Neutrophil (primary cell): ENCODE data around the gene MYO3B.

ENCODE experiments used
- H3K27ac ChIP-seq: fragments of 200-600 bp; sonication (generic); 2 replicates; pipeline ENCODE4 v1.5.1; 2016; ENCODE audit warnings: mild to moderate bottlenecking, moderate library complexity
- H3K27me3 ChIP-seq: fragments of 200-600 bp; sonication (generic); 2 replicates; pipeline ENCODE4 v1.6.0; 2016; ENCODE audit warnings: mild to moderate bottlenecking
- H3K36me3 ChIP-seq: fragments of 200-600 bp; sonication (generic); 2 replicates; pipeline ENCODE4 v1.5.1; 2017
- H3K4me1 ChIP-seq, 2 experiments: fragments of 200-600 bp in 1 of 2; sonication (generic) in 1 of 2; 1 replicate in 1 of 2; 2 replicates in 1 of 2; pipeline versions ENCODE4 v1.5.1 to v1.6.1; 2013 to 2016; ENCODE audit warnings: low read depth in 1 of 2, low read length in 1 of 2, mild to moderate bottlenecking in 1 of 2, moderate library complexity in 1 of 2; ENCODE audit not compliant: control insufficient read depth in 1 of 2, insufficient read depth in 1 of 2
- H3K4me3 ChIP-seq, 2 experiments: fragments of 200-600 bp in 1 of 2; sonication (generic) in 1 of 2; 1 replicate in 1 of 2; 2 replicates in 1 of 2; pipeline ENCODE4 v1.5.1; 2013 to 2016; ENCODE audit warnings: low read depth in 1 of 2, low read length in 1 of 2, mild to moderate bottlenecking in 1 of 2, moderate library complexity in 1 of 2
- H3K9me3 ChIP-seq: fragments of 200-600 bp; sonication (generic); 2 replicates; pipeline ENCODE4 v1.5.1; 2016
- TF ChIP-seq, protein P1 (sequence below): fragments of 200-600 bp; sonication (generic); IDR thresholded peaks from 2 replicates; pipeline ENCODE4 v1.5.1; 2016; ENCODE audit warnings: antibody characterized with exemption

MYO3B gene

DNA sequence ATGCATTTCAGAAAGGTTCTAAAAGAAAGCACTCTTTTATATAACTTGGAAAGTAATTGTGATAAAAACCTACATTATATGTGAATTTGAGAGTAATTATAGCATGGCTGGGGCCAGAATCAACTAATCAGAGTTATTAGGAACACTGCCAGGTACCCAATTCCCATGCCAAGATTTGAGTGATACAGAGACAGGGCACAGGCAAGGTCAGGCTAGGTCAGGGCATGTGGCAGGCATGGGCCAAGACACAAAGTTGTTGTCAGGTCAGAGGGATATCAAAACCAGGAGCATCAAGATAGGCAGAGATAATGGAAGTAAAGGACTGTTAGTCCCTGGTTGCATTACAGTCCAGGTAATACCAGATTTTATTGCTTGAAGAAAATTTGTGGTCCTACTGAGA, 87.4 kb downstream of the MYO3B start:
- Histone ChIP-seq H3K4me1 (no peaks in the 10 kb centered on the region), H3K27ac (no peak overlapping the region), H3K4me3 (no peak overlapping the region), H3K27me3 (peaks cover 11% of the 10 kb centered on the region), H3K9me3 (no peaks in the 10 kb centered on the region), H3K36me3 (no peaks in the 10 kb centered on the region)
- TF ChIP-seq, protein P1, sequence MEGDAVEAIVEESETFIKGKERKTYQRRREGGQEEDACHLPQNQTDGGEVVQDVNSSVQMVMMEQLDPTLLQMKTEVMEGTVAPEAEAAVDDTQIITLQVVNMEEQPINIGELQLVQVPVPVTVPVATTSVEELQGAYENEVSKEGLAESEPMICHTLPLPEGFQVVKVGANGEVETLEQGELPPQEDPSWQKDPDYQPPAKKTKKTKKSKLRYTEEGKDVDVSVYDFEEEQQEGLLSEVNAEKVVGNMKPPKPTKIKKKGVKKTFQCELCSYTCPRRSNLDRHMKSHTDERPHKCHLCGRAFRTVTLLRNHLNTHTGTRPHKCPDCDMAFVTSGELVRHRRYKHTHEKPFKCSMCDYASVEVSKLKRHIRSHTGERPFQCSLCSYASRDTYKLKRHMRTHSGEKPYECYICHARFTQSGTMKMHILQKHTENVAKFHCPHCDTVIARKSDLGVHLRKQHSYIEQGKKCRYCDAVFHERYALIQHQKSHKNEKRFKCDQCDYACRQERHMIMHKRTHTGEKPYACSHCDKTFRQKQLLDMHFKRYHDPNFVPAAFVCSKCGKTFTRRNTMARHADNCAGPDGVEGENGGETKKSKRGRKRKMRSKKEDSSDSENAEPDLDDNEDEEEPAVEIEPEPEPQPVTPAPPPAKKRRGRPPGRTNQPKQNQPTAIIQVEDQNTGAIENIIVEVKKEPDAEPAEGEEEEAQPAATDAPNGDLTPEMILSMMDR = no peak

DNA sequence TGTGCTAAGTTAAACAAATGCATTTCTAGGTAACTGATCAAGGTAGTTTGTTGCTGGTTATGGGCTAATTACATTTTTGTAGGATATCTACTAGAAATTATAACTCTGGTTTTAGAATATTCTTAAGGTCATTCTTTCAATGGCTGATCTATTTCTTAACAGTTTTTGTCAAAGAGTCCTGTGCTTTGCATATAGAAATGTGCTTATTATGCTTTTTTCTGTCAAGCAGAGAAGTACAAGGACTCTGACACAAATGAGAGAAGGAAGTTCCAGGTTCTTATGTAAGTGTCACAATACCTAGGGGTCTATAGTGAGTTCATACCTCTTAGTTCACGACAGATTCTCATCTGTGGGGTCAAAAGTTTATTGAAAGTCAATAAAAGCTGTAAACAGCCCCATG, 88.4 kb downstream of the MYO3B start:
- no peak overlapping the region for H3K27ac ChIP-seq
- H3K4me1 ChIP-seq = no peaks in the 10 kb centered on the region
- TF ChIP-seq, protein P1 = no peak
- H3K4me3 ChIP-seq = no peak overlapping the region
- no peaks in the 10 kb centered on the region for H3K9me3 ChIP-seq
- peaks cover 11% of the 10 kb centered on the region for H3K27me3 ChIP-seq
- no peaks in the 10 kb centered on the region for H3K36me3 ChIP-seq

DNA sequence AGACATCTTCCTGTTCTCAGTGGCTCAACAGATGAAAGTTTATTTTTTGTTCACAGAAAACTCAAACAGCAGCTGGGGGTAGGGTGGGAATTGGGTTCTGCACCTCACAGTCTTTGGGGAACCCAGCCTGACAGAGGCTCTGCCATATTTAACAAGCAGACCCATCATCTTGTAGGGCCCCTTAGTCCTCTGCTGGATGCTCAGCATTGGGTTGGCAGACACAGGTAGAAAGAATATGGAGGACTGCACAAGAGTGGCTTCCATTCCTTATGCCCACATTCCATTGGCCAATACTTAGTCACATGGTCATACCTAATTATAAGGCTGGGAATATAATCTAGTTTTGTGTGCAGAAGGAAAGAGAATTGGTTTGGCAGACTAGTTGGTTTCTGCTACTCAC, 89.1 kb downstream of the MYO3B start:
- Histone ChIP-seq H3K36me3 (no peaks in the 10 kb centered on the region), H3K27me3 (peaks cover 11% of the 10 kb centered on the region), H3K4me1 (no peaks in the 10 kb centered on the region), H3K9me3 (no peaks in the 10 kb centered on the region), H3K4me3 (no peak overlapping the region), H3K27ac (no peak overlapping the region)
- TF ChIP-seq, protein P1 = no peak

DNA sequence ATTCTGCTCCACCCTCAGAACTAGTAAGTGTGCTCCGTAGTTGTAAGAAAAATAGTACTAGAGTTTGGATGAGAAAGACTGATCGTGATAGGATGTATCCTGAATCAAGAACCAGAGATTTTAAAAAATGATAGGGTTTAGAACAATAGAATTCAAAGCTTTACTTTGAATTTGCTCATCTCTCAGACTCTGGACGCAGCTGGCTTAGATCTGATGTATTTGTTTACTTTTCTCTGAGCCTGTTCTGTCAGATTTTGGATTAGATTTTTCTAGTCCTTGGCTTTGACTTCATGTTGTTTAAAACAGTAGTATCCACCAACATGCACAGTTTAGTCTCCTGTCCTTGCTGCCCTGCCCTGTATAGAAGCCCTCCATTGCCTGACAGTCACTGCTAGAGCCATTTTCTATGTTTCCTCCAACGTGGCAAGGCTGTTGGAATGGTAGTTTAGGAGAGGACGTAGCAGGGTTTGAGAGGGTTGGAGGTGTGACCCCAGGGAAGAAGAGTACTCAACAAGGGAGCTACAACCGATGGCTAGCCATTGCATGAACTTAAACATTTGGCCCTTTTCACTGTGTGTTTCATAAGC, 92.4 kb downstream of the MYO3B start:
- TF ChIP-seq, protein P1 = no peak
- Histone ChIP-seq H3K36me3 (no peaks in the 10 kb centered on the region), H3K4me1 (no peaks in the 10 kb centered on the region), H3K27ac (no peak overlapping the region), H3K4me3 (no peak overlapping the region), H3K27me3 (peaks cover 31% of the 10 kb centered on the region), H3K9me3 (no peaks in the 10 kb centered on the region)

DNA sequence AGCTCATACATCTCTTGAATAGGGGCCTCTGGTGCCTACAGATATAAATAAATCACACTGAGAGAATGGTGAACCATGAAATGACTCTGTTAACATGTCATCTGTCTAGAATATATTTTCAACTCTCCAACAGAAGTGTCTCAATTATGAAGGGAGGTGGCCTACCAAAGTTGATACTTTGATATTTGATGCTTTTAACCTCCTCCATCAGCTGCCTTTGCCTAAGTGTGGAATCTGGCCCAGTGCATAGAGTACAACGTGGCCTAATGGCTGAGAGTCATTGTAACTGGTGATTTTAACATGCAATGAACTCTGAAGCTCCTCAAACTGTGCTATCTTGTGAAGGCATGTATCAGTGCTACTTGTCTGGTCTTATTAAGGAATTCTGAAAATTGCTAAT, 93.4 kb downstream of the MYO3B start:
- Histone ChIP-seq H3K27ac (no peak overlapping the region), H3K4me1 (no peaks in the 10 kb centered on the region), H3K27me3 (peaks cover 39% of the 10 kb centered on the region), H3K4me3 (no peak overlapping the region), H3K9me3 (no peaks in the 10 kb centered on the region), H3K36me3 (no peaks in the 10 kb centered on the region)
- TF ChIP-seq, protein P1 = no peak

DNA sequence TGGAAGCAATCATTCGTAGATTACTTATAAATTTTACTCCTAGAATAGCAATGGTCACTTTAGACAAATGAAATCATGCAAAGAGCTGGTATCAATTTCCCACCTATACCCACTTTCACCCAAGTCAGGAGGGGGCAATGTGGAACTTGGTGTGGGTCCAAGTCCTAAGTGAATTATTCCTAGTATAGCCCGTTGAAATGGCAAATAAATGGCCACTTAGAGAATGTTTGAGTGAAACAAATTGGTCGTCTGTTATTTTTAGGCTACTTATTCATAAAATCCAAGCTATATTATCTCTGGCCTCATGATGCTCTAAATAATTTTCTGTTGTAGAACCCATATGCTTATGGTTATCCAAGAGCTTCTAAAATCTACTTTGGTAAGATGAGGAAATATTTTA, 98.1 kb downstream of the MYO3B start:
- H3K4me3 ChIP-seq = no peak overlapping the region
- no peak overlapping the region for H3K27ac ChIP-seq
- H3K9me3 ChIP-seq = no peaks in the 10 kb centered on the region
- H3K27me3 ChIP-seq = peaks cover 53% of the 10 kb centered on the region
- TF ChIP-seq, protein P1 = no peak
- no peaks in the 10 kb centered on the region for H3K36me3 ChIP-seq
- H3K4me1 ChIP-seq = no peaks in the 10 kb centered on the region
